GM18498 (cell line): ENCODE results near the gene AP5B1.
"Not testable (repeated sequence)": the region's sequence is repeated elsewhere in the genome, so short reads cannot be mapped to it uniquely, and the experiment has no call there.

ENCODE experiments used
- ATAC-seq: cut with Tn5 transposase; IDR thresholded peaks from one replicate; pipeline ENCODE4 v1.9.1; 2021; ENCODE audit warnings: mild to moderate bottlenecking, moderate library complexity; ENCODE audit not compliant: unreplicated experiment

The AP5B1 gene

DNA sequence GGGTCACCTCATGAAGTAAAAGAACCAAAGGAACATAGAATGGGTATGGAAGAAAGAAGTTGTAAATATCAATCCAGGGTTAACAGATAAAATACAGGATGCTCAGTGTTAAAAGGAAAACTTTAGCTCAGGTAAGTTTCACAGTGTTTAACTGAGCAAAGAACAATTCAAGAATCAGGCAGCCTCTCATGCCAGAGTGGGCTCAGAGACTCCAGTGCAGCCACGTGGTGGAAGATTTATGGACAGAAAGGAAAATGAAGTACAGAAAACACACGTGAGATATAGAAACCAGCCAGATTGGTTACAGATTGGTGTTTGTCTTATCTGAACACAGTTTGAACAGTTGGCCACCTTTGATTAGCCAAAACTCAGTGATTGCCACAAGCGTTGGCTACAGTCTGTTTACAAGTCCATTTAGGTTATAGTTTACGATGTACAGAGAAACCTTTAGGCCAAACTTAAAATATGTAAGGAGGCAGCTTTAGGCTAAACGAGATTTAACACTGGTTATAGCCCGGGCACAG, 9.1 kb downstream of the AP5B1 start:
- ATAC-seq, result no peak

DNA sequence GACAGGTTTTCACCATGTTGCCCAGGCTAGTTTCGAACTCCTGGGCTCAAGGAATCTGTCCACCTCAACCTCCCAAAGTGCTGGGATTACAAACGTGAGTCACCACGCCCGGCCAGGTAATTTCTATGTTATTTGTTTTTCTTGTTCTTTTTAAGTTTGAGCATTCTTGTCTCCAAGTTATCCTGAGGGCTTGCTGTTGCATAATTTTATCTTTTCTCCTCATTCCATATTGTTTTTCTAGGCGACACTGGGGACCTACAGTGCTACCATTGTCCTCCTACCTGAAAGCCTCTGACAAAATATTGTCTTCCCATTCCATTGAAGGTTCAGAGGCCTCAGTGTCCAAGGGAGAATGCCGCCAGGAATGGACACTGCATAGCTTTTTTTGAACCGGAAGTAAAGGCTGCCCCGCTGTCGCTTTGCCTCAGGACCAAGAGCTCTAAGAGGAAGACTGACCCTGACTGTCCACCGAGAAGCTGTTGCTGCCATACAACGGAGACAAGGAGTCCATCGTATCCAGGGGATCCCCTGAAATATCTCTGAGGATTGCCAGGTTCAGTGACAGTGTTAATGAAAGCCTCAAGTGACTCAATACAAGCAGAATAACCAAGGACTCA, 9.7 kb downstream of the AP5B1 start:
- no peak for ATAC-seq

DNA sequence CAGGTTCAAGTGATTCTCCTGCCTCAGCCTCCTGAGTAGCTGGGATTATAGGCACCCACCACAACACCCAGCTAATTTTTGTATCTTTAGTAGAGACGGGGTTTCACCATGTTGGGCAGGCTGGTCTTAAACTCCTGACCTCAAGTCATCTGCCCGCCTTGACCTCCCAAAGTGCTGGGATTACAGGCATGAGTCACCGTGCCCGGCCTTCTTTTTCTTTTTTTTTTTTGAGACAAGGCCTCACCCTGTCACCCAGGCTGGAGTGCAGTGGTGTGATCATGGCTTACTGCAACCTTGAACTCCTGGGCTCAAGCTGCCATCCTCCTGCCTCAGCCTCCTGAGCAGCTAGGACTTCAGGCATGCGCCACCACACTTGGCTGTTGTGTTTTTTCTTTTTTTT, 13.0 kb downstream of the AP5B1 start:
- ATAC-seq, result not testable (repeated sequence)

DNA sequence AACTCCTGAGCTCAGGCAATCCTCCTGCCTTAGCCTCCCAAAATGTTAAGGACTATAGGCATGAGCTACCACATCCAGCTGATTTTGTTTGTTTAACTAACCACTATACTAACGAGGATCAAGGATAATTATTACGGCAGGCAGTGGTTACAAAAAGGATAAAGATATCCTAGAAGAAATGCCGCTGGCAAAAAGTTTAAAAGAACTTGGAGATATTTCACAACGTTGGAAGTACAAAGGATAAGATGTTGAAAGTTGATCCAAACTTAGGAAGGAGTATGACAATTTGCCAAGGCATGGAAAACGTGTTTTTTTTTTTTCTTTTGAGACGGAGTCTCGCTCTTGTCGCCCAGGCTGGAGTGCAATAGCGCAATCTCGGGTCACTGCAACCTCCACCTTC, 13.4 kb downstream of the AP5B1 start:
- no peak for ATAC-seq

DNA sequence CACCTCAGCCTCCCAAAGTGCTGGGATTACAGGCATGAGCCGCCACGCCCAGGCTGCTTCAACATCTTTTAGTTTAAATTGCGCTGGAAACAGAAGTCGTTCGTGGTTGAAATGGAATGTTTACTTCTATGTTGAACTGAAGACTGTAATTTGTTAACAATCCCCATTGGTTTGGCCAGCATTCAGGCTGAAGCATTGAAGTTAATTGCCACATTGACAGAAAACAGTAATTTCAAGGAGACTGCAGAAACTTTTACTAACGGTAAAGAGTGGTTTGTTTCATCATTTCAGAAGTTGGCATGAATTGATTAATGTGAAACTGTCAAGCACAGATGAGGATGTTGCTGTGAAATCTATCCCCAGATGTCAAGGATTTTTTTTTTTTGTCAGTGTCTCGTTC, 14.2 kb downstream of the AP5B1 start:
- no peak for ATAC-seq

DNA sequence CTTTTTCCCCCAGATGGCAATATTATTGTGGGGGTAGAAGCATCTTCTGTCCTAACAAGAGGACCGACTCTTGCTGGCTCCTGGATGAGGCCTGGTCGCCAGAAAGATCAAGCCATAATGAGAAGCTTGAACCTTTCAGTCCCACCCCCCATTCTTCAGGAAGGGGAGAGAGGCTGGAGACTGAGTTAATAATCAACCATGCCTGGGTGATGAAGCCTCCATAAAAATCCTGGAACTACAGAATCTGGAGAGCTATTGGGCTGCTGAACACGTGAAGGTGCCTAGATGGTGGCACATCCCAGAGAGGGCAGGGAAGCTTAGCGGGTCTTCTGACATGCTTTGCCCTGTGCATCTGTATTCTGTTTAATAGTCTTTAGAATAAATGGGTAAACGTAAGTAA, 16.3 kb downstream of the AP5B1 start:
- no peak for ATAC-seq

DNA sequence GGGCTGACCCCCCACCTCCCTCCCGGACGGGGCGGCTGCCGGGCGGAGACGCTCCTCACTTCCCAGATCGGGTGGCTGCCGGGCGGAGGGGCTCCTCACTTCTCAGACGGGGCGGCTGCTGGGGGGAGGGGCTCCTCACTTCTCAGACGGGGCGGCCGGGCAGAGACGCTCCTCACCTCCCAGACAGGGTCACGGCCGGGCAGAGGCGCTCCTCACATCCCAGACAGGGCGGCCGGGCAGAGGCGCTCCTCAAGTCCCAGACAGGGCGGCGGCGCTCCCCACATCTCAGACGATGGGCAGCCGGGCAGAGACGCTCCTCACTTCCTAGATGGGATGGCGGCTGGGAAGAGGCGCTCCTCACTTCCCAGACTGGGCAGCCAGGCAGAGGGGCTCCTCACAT, 18.0 kb downstream of the AP5B1 start:
- not testable (repeated sequence) for ATAC-seq

DNA sequence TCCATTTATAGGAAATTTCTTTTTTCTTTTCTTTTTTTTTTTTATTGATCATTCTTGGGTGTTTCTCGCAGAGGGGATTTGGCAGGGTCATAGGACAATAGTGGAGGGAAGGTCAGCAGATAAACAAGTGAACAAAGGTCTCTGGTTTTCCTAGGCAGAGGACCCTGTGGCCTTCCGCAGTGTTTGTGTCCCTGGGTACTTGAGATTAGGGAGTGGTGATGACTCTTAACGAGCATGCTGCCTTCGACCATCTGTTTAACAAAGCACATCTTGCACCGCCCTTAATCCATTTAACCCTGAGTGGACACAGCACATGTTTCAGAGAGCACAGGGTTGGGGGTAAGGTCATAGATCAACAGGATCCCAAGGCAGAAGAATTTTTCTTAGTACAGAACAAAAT, 18.6 kb downstream of the AP5B1 start:
- ATAC-seq, result not testable (repeated sequence)

DNA sequence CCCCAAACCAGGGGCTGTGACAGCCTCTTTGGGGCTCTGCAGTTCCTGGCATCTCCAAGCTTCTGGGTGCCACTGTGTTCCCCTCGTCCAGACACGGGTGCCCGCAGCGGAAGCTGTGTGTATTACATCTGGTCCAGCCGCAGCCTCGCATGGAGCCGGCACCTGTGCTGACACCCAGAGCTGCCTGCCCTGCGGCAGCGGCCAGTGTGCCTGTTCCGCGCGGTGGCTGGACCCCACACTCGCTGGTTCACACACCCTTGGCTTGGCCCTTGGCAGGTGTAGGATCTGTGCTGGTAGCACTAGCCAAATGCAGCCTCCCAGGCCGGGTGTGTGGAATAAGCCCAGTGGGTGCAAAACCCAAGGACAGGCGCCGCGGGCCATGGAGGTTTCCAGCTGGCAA, 35.7 kb downstream of the AP5B1 start:
- ATAC-seq, result no peak

DNA sequence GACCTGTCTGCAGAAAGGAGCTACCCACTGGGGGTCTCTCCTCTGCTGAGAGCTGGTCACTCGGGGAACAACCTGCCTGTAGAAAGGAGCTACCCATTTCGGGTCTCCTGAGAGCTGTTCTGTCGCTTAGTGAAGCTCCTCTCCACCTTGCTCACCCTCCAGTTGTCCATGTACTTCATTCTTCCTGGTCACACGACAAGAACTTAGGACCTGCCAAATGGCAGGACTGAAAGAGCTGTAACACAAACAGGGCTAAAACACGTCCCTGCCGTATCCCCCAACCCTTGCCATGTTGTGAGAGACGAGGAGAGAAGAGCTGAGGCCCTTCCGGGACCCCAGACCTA, 36.1 kb downstream of the AP5B1 start:
- ATAC-seq, result no peak

DNA sequence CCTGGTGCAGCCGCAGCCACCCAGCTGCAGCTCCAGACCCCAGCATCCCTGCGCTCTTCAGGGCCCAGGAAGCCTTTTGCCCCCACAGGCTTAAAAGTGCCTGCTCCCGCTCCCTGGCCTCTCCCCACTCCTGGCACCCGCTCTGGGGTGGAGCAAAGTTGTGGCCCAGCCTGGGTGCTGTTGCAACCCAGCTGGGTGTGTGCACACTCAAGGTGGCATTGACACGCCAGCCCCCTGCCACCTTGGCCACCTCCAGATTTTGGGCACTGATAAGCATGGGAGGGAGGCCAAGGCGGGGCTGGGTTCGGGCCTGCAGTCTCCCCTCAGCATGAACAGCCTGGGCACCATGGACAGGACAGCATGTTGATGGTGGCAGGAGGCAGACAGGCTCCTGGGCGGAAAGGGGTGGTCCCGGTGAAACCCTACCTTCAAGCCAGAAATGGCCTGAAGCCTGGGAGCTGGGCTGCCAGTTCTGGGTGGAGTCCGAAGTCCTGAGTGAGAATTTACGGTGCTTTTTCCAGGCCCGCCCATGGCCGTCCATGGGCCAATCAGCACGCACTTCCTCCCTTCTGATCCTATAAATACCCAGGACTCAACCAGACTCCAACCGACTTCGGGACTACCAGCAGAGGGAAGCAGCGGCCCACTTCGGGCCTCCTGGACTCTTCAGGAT, 36.6 kb downstream of the AP5B1 start:
- ATAC-seq, result no peak

DNA sequence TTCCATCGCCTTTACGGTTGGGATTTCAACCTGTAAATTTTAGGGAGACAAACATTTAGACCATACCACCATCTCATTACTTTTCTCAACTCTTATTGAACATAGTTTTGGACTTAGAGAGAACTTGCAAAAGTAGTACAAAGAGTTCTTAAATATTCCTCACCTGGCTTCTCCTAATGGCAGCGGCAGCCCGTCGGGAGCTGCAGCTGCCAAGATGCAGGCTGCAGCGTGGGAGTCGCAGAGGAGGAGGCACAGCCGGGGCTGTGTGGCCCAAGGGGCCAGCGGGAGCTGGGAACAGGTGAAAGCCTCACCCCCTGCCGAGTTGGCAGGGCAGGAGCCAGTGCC, 37.1 kb downstream of the AP5B1 start:
- ATAC-seq, result no peak

DNA sequence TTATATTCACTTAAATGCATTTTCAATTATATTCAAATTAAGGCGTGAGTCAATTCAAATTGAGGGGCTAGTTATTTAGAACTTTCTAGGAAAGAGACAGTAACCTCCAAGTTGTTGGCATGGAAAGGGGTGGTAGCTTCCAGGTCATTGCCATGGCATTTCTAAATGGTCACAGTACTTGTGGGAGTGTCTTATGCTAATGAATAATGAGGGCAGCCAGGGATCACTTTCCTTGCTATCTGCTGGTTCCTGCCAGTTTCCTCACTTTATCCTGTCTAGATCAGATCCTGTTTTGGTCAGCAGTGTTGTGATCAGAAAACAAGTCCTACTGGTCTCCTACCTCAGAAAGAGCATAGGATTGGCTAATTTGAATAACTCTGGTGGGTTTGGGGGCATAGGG, 38.4 kb downstream of the AP5B1 start:
- ATAC-seq, result no peak

DNA sequence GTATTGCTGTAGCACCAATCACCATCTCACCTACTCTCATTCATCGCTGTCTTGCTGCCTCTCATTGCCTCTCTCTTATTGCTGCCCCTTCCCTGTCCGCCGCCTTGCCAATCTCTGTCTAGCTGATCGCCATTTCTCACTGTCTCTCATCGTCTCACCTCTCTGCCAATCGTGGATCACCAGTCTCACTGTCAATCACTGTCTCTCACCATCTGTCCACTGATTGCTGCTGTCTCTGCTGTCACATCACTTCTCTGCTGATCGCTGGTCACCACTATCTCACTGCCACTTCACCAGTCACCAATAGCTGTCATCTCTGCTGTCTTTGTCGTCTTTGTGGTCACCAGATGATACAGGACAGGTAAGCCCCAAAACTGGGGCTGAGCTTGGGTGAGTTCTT, 39.6 kb downstream of the AP5B1 start:
- no peak for ATAC-seq

DNA sequence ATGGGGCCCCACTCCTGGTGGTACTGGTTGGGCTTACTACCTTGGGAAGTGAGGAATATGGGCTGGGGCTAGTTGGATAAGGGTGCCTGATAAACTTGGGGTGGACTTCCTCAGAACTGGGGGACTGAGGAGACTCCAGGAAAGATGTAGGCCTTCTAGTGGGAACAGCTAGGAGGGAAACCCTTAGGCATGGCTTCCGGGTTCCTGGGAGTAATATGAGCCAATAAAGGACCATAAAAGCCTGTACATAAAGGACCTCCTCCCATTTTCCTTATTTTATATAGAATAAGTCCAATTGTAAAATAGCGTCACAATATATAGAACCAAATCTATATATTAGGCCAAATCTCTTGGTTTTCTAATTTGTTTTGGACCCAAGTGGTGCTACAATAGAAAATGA, 41.8 kb downstream of the AP5B1 start:
- no peak for ATAC-seq

DNA sequence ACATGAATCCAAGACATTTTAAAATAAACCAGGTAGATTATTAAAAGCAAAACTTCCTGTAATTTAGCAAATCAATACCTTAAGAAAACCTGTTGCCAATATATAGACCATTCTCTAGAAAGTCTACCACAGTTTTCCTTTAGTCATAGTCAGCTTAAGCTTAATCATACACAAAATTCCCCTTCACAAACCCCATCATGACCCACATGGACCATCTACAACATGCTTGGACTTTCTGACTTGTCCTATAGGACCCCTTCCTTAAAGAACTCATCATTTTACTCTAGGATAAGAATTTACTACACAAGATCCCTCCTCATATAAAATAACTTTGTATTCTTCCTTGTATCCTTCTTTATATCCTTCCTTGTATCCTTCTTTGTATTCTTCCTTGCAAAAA, 44.0 kb downstream of the AP5B1 start:
- no peak for ATAC-seq

DNA sequence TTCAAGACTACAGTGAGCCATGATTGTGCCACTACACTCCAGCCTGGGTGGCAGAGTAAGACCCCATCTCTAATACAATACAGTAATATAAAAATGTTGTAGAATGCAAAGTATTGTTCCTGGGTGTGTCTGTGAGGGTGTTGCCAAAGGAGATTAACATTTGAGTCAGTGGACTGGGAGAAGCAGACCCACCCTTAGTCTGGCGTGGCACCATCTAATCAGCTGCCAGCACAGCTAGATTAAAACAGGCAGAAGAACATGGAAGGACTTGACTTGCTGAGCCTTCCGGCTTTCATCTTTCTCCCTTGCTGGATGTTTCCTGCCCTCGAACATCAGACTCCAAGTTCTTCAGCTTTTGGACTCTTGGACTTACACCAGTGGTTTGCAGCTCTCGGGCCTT, 45.7 kb downstream of the AP5B1 start:
- not testable (repeated sequence) for ATAC-seq

DNA sequence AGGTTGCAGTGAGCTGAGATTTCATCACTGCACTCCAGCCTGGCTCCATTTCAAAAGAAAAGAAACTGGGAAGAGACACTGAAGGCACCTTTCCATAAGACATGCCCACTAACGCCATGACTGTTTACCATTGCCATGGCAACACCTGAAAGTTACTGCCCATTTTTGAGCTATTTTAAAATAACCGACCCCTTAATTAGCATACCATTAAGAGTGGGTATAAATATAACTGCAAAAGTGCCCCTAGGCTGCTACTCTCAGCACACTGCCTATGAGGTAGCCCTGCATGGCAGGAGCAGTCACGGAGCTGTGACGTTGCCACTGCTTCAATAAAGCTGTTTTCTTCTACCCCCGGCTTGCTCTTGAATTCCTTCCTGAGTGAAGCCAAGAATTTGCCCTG, 50.3 kb downstream of the AP5B1 start:
- ATAC-seq, result no peak

DNA sequence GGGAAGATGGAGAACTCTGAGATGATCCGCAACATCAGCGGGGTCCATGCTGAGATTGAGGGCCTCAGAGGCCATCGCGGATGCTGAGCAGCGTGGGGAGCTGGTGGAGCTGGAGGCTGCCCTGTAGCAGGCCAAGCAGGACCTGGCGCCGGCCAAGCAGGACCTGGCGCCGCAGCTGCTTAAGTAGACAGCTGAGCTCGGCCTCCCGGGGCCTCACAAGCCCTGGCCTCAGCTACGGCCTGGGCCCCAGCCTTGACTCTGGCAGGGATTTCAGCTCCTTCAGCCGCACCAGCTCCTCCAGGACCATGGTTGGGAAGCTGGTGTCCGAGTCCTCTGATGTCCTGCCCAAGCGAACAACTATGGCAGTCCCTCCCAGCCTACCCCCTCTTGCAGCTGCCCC, 52.9 kb downstream of the AP5B1 start:
- ATAC-seq, result no peak

DNA sequence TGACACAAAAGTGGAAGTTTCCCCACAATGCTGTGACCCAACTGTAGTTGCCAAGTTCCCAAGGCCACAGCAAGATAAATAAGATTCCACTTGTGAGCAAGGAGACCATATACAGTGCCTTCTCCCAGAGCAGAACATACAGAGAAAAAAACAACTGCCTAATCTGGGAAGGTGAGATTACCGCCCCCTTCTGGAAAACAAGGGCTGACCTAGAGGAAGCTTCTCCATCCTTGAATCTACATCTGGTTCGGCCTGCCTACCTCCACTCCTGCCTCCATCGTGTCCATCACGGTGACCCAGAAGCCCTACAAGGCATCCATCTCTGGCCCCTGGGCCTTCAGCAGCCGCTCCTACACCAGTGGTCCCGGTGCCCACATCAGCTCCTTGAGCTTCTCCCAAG, 54.1 kb downstream of the AP5B1 start:
- no peak for ATAC-seq
